D341Med (cell line): ENCODE data around the gene ITGB7.

ENCODE experiments used
- DNase-seq: peaks from one replicate; pipeline ENCODE4 v3.0.0; 2012; ENCODE audit warnings: low spot score

The ITGB7 gene

GRCh38 chr12:53145383-53146260, 61.4 kb downstream of the ITGB7 start:
- no peak for DNase-seq

- no peak for DNase-seq
Observed at GRCh38 chr12:53143355-53143754, 63.7 kb downstream of the ITGB7 start.
